ENCODE data around the gene WASF2. TPM values are rescaled to one million over a fixed set of nuclear protein-coding genes. Genes with fewer than 3 reads are reported as not detected.

Gene WASF2
- total and polyA plus RNA-seq, 2 of the 13 experiments (the other 11 are each of a cell fraction or from before 2014, with no cell fraction given) = 10.4 to 27.7 TPM

- TF ChIP-seq PREB (CRISPR knock-in tag; IDR thresholded peaks at IDR 0.05) = no peak
- TF ChIP-seq NCOA5 (CRISPR knock-in tag; IDR thresholded peaks at IDR 0.05) = no peak
- TF ChIP-seq FOXK2 (IDR thresholded peaks at IDR 0.05) = peak; percentile 100
- no peak for TF ChIP-seq ZC3H4 (CRISPR knock-in tag; IDR thresholded peaks at IDR 0.05; ENCODE audit: borderline replicate concordance)
- peak; percentile 63; the same call in 1 of the 2 replicates for TF ChIP-seq ZNF274 (CRISPR knock-in tag; IDR thresholded peaks at IDR 0.05)
- TF ChIP-seq YEATS2 (CRISPR knock-in tag; IDR thresholded peaks at IDR 0.05; ENCODE audit: borderline replicate concordance) = 0 out of 2 replicates have a peak, but pooled peaks have one; percentile 62
- peak; percentile 57; the same call in 1 of the 2 replicates for TF ChIP-seq BATF2 (CRISPR knock-in tag; IDR thresholded peaks at IDR 0.05)
- no peak for TF ChIP-seq ZNF562 (CRISPR knock-in tag; IDR thresholded peaks at IDR 0.05; ENCODE audit: borderline replicate concordance)
- TF ChIP-seq ZNF414 (CRISPR knock-in tag; IDR thresholded peaks at IDR 0.05) = no peak
- peak; percentile 25; the same call in 1 of the 2 replicates for TF ChIP-seq RXRB (CRISPR knock-in tag; IDR thresholded peaks at IDR 0.05; ENCODE audit: borderline replicate concordance)
- no peak for TF ChIP-seq PAWR (CRISPR knock-in tag; IDR thresholded peaks at IDR 0.05; ENCODE audit: borderline replicate concordance)
- no peak; the same call in 1 of the 2 replicates for TF ChIP-seq ZNF564 (CRISPR knock-in tag; IDR thresholded peaks at IDR 0.05)
- peak; percentile 51; the same call in 1 of the 2 replicates for TF ChIP-seq MIER3 (CRISPR knock-in tag; IDR thresholded peaks at IDR 0.05; ENCODE audit: borderline replicate concordance)
- TF ChIP-seq ZNF282 (IDR thresholded peaks at IDR 0.05; ENCODE audit: partially characterized antibody) = no peak
- no peak for TF ChIP-seq ZNF256 (CRISPR knock-in tag; conservative IDR thresholded peaks at IDR 0.05)
- TF ChIP-seq DDIT3 (CRISPR knock-in tag; IDR thresholded peaks at IDR 0.05) = no peak
- peak; percentile 71; the same call in 1 of the 2 replicates for TF ChIP-seq REPIN1 (CRISPR knock-in tag; IDR thresholded peaks at IDR 0.05; ENCODE audit: borderline replicate concordance, low read depth)
- TF ChIP-seq ZNF574 (CRISPR knock-in tag; IDR thresholded peaks at IDR 0.05) = peak; percentile 64; the same call in 1 of the 2 replicates
Observed at GRCh38 chr1:27489973-27490741, at the start of gene WASF2 (continued).
